ENCODE data around the gene SEMA3C. TPM values are rescaled to one million over a fixed set of nuclear protein-coding genes. Genes with fewer than 3 reads are reported as not detected.

SEMA3C gene
- total and polyA plus RNA-seq, 2 donors (not counting 1 experiment from before 2014, with no cell fraction given), result 0.06 TPM; not detected in 1

DNA sequence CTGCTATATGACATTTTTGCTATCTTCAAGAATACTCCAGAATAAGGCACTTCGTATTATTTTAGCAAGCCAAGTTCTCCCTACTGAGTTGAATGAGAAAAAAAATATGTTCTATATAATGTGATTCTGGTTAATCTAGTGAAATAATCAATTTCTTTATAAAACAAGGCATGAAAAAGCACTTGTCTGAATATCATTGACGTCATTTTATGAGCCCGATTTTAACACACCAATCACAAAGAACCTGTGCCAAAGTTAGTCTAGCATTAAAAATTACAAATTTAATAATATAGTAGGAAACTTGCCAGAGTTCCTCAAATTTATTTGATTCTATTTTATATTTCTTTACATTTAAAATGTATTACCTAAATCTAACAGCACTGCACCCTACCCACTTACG, 155.1 kb downstream of the SEMA3C start:
- no peaks in the 10 kb centered on the region for H4K20me1 ChIP-seq (ENCODE audit: control insufficient read depth, insufficient read depth, low read length, poor library complexity, severe bottlenecking)
- POLR2A ChIA-PET, result no interaction called here
- H3K4me3 ChIP-seq (ENCODE audit: control extremely low read depth in 1 of 5, extremely low read depth in 1 of 5, insufficient read depth in 1 of 5, low read depth in 2 of 5, low read length in 4 of 5), result no peak overlapping the region
- ATAC-seq (ENCODE audit: low read depth), result no peak
- TF ChIP-seq, protein P1, sequence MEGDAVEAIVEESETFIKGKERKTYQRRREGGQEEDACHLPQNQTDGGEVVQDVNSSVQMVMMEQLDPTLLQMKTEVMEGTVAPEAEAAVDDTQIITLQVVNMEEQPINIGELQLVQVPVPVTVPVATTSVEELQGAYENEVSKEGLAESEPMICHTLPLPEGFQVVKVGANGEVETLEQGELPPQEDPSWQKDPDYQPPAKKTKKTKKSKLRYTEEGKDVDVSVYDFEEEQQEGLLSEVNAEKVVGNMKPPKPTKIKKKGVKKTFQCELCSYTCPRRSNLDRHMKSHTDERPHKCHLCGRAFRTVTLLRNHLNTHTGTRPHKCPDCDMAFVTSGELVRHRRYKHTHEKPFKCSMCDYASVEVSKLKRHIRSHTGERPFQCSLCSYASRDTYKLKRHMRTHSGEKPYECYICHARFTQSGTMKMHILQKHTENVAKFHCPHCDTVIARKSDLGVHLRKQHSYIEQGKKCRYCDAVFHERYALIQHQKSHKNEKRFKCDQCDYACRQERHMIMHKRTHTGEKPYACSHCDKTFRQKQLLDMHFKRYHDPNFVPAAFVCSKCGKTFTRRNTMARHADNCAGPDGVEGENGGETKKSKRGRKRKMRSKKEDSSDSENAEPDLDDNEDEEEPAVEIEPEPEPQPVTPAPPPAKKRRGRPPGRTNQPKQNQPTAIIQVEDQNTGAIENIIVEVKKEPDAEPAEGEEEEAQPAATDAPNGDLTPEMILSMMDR (IDR thresholded peaks at IDR 0.05), result no peak
- no peak for TF ChIP-seq EZH2 (IDR thresholded peaks at IDR 0.05; ENCODE audit: borderline replicate concordance, insufficient read depth, low read depth, low read length, poor library complexity, severe bottlenecking)
- intact Hi-C loops (cut with micrococcal nuclease), result no loop called here
- DNase-seq, result no peak
- no peaks in the 10 kb centered on the region for H3K9me3 Mint-ChIP-seq (ENCODE audit: insufficient read depth)
- H3K4me1 ChIP-seq (ENCODE audit: control insufficient read depth in 2 of 2, insufficient read depth in 2 of 2, low read length in 2 of 2), result no peaks in the 10 kb centered on the region
- no peak overlapping the region for H3K27ac ChIP-seq (ENCODE audit: low read length in 2 of 2)
- H3K79me2 ChIP-seq (ENCODE audit: control insufficient read depth, insufficient read depth, low read length), result no peaks in the 10 kb centered on the region
- WGBS (ENCODE audit: insufficient coverage), result no CpG with 5 or more reads among the region's 4 CpGs
- H2AFZ ChIP-seq (ENCODE audit: insufficient read depth, low read depth, low read length, poor library complexity, severe bottlenecking), result no peak overlapping the region
- CTCF ChIA-PET, result no interaction called here
- no peak overlapping the region for H3K9ac ChIP-seq (ENCODE audit: low read length)
- H3K27ac Mint-ChIP-seq, result no peak overlapping the region
- H3K9me3 ChIP-seq (ENCODE audit: control extremely low read depth in 1 of 3, control insufficient read depth in 2 of 3, insufficient read depth in 1 of 3, low read length in 2 of 3), result no peaks in the 10 kb centered on the region
- no peaks in the 10 kb centered on the region for H3K27me3 ChIP-seq (replicated peaks in 1 of 4; ENCODE audit: control extremely low read depth in 1 of 4, control insufficient read depth in 3 of 4, insufficient read depth in 4 of 4, low read length in 3 of 4)
- no peaks in the 10 kb centered on the region for H3K27me3 Mint-ChIP-seq
- no peaks in the 10 kb centered on the region for H3K36me3 ChIP-seq (replicated peaks in 1 of 2; ENCODE audit: control extremely low read depth in 1 of 2, control insufficient read depth in 1 of 2, extremely low read depth in 1 of 2, insufficient read depth in 2 of 2, low read length in 1 of 2)
- H3K4me3 Mint-ChIP-seq, result no peak overlapping the region
- no peak overlapping the region for H3K4me2 ChIP-seq (replicated peaks; ENCODE audit: low read depth, low read length, poor library complexity, severe bottlenecking)
- H3K4me1 Mint-ChIP-seq, result no peaks in the 10 kb centered on the region

DNA sequence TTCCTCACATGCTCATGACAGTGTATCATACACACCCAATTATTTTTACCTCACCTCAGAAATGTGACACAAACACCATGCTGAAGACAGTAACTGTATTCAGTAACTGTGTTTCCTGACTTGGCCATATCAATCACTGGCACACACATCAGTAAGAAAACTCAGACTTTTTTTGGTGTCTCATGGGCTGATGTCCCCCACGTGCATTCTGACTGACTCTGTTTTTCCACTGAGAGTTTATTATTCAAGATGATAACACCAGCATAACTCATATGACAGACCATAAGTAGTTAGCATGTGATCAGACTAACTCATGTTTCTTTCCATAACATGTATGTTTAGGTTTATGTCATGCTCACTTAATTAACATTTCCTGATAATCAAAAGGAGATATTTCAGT, 155.6 kb downstream of the SEMA3C start:
- no peaks in the 10 kb centered on the region for H4K20me1 ChIP-seq (ENCODE audit: control insufficient read depth, insufficient read depth, low read length, poor library complexity, severe bottlenecking)
- no peak overlapping the region for H3K9ac ChIP-seq (ENCODE audit: low read length)
- H3K36me3 ChIP-seq (replicated peaks in 1 of 2; ENCODE audit: control extremely low read depth in 1 of 2, control insufficient read depth in 1 of 2, extremely low read depth in 1 of 2, insufficient read depth in 2 of 2, low read length in 1 of 2), result no peaks in the 10 kb centered on the region
- H3K4me1 Mint-ChIP-seq, result no peaks in the 10 kb centered on the region
- ChIA-PET CTCF (no interaction called here), POLR2A (no interaction called here)
- H3K4me1 ChIP-seq (ENCODE audit: control insufficient read depth in 2 of 2, insufficient read depth in 2 of 2, low read length in 2 of 2), result no peaks in the 10 kb centered on the region
- H3K27me3 ChIP-seq (replicated peaks in 1 of 4; ENCODE audit: control extremely low read depth in 1 of 4, control insufficient read depth in 3 of 4, insufficient read depth in 4 of 4, low read length in 3 of 4), result no peaks in the 10 kb centered on the region
- H3K4me2 ChIP-seq (replicated peaks; ENCODE audit: low read depth, low read length, poor library complexity, severe bottlenecking), result no peak overlapping the region
- no peak overlapping the region for H3K4me3 ChIP-seq (ENCODE audit: control extremely low read depth in 1 of 5, extremely low read depth in 1 of 5, insufficient read depth in 1 of 5, low read depth in 2 of 5, low read length in 4 of 5)
- peaks cover 0 to under 1% (median 0%) of the 10 kb centered on the region in 3 donors for H3K9me3 ChIP-seq (ENCODE audit: control extremely low read depth in 1 of 3, control insufficient read depth in 2 of 3, insufficient read depth in 1 of 3, low read length in 2 of 3)
- H3K27ac Mint-ChIP-seq, result no peak overlapping the region
- DNase-seq (no peak), ATAC-seq (ENCODE audit: low read depth) (no peak)
- intact Hi-C loops (cut with micrococcal nuclease), result no loop called here
- no peaks in the 10 kb centered on the region for H3K9me3 Mint-ChIP-seq (ENCODE audit: insufficient read depth)
- WGBS (ENCODE audit: insufficient coverage), result no CpG with 5 or more reads among the region's 1 CpG
- TF ChIP-seq, protein P1 (IDR thresholded peaks at IDR 0.05), result no peak
- TF ChIP-seq EZH2 (IDR thresholded peaks at IDR 0.05; ENCODE audit: borderline replicate concordance, insufficient read depth, low read depth, low read length, poor library complexity, severe bottlenecking), result no peak
- no peaks in the 10 kb centered on the region for H3K27me3 Mint-ChIP-seq
- no peak overlapping the region for H3K4me3 Mint-ChIP-seq
- H2AFZ ChIP-seq (ENCODE audit: insufficient read depth, low read depth, low read length, poor library complexity, severe bottlenecking), result no peak overlapping the region
- H3K27ac ChIP-seq (ENCODE audit: low read length in 2 of 2), result no peak overlapping the region
- H3K79me2 ChIP-seq (ENCODE audit: control insufficient read depth, insufficient read depth, low read length), result no peaks in the 10 kb centered on the region

Data from B cell (primary cell).